BE2C (cell line): ENCODE measurements around the gene SYT15. TPM values are rescaled to one million over a fixed set of nuclear protein-coding genes. Genes with fewer than 3 reads are reported as not detected.
"Not testable (repeated sequence)": the region's sequence is repeated elsewhere in the genome, so short reads cannot be mapped to it uniquely, and the experiment has no call there.

Source experiments
- DNase-seq: peaks from one replicate; pipeline ENCODE4 v3.0.0-alpha.2; 2020
- H3K27me3 ChIP-seq: fragments of 250-450 bp; sonication (Bioruptor Pico); 2 replicates; pipeline ENCODE4 v1.5.1; 2020; ENCODE audit warnings: mild to moderate bottlenecking
- H3K36me3 ChIP-seq: fragments of 250-450 bp; sonication (Bioruptor Pico); 2 replicates; pipeline ENCODE4 v1.5.1; 2020; ENCODE audit warnings: mild to moderate bottlenecking
- H3K4me1 ChIP-seq: fragments of 250-450 bp; sonication (Bioruptor Pico); 2 replicates; pipeline ENCODE4 v1.5.1; 2020
- H3K4me3 ChIP-seq: 2 replicates; pipeline ENCODE4 v1.5.1; 2011; ENCODE audit warnings: low read depth, low read length
- H3K9me3 ChIP-seq: fragments of 250-450 bp; sonication (Bioruptor Pico); 2 replicates; pipeline ENCODE4 v1.5.1; 2020
- polyA plus RNA-seq: library from polyadenylated mRNA; unstranded; fragments of >200 nt; gene quantifications from one replicate; pipeline ENCODE4 v1.2.1, GENCODE V29; 2012; ENCODE audit warnings: low read depth, missing spikeins; ENCODE audit not compliant: insufficient read length, insufficient read depth
- TF ChIP-seq, protein P1 (sequence below): IDR thresholded peaks from 2 replicates; pipeline ENCODE4 v1.5.1; 2012; ENCODE audit warnings: mild to moderate bottlenecking, low read depth, low read length

Gene SYT15
- polyA plus RNA-seq, result 1.4 TPM

DNA sequence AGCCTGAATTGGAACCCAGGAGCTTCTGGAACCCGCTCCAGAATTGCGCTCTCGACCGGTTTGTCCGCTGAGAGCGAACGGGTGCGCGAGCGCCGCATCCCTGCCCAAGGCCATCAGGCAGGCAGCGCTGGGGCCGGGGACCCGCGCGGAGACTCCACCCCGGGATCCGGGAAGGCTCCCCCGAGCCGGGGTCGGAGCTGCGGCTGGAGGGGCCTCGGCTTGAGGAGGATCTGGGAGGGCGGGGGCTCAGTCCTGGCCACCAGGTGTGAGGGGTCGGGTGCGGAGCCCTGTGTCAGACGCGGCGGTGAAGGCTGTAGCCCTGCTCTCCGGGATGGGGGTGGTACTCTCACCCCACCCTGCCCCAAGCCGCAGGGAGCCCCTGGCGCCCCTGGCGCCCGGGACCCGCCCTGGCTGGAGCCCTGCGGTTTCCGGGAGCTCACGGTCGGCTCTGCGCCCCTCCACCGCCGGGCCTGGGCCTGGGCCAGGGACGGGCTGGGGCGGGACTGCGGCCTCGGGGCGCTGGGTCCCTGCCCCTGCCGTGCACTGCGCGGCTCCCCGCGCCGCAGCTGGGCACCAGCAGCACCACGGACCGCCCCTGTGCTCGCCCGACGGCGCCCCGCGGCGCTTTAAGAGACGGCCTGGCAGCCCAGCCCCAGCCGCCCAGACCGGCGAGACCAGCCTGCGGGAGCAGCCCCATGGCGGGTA lies at the start of gene SYT15:
Gene SYT15, plus strand, starts transcription at position 655 of the 705 bp plus-strand sequence. Its CDS starts 41 bp downstream, at position 696.
- not testable (repeated sequence) for H3K9me3 ChIP-seq, H3K27me3 ChIP-seq, H3K36me3 ChIP-seq, H3K4me1 ChIP-seq, DNase-seq, H3K4me3 ChIP-seq

DNA sequence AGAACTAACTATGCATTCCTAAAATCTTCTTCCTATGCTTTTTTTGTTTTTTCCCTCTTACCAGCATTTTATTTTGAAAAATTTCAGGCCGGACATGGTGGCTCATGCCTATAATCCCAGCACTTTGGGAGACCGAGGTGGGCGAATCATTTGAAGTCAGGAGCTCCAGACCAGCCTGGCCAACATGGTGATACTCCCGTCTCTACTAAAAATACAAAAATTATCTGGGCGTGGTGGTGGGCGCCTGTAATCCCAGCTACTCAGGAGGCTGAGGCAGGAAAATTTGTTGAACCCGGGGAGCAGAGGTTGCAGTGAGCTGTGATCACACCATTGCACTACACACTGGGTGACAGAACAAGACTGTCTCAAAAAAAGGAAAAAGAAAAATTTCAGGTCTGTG lies 49.2 kb upstream of the SYT15 start:
- DNase-seq, H3K36me3 ChIP-seq, H3K9me3 ChIP-seq, H3K4me3 ChIP-seq, H3K4me1 ChIP-seq, H3K27me3 ChIP-seq: not testable (repeated sequence)

DNA sequence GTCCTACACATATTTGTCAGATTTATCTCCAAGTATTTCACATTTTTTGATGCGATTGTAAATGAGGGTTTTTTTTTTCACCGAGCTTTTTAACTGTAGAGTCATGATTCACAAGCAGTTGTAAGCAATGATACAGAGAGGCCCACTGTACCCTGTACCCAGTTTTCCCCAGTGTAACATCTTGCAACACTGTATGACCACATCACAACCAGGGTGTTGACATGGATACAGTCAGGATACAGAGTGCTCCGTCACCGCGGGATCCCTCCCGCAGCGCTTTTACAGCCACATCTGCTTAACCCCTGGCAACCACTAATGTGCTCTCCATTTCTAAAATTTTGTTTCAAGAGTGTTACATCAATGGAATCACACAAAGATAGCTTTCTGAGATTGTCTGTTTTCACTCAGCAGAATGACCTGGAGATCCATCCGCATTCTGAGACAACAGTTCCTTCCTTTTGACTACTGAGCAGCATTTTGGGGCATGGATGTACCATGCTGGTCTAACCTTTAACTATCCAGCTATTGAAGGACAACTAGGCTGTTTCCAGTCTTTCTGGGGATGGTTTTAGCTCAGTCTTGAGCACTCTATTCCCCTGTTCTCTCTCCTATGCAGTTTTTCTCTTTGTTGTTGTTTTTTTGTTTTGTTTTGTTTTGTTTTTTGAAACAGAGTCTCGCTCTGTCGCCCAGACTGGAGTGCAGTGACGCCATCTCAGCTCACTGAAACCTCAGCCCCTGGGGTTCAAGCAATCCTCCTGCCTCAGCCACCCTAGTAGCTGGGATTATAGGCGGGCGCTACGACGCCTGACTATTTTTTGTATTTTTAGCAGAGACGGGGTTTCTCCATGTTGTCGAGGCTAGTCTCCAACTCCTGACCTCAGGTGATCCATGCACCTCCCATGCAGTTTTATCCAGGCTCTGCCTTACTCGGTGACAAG lies 48.4 kb upstream of the SYT15 start:
- TF ChIP-seq, protein P1, sequence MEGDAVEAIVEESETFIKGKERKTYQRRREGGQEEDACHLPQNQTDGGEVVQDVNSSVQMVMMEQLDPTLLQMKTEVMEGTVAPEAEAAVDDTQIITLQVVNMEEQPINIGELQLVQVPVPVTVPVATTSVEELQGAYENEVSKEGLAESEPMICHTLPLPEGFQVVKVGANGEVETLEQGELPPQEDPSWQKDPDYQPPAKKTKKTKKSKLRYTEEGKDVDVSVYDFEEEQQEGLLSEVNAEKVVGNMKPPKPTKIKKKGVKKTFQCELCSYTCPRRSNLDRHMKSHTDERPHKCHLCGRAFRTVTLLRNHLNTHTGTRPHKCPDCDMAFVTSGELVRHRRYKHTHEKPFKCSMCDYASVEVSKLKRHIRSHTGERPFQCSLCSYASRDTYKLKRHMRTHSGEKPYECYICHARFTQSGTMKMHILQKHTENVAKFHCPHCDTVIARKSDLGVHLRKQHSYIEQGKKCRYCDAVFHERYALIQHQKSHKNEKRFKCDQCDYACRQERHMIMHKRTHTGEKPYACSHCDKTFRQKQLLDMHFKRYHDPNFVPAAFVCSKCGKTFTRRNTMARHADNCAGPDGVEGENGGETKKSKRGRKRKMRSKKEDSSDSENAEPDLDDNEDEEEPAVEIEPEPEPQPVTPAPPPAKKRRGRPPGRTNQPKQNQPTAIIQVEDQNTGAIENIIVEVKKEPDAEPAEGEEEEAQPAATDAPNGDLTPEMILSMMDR, result no peak
- no peak overlapping the region for H3K4me3 ChIP-seq
- H3K9me3 ChIP-seq, result no peaks in the 10 kb centered on the region; the same call in 1 of the 2 replicates
- H3K4me1 ChIP-seq, result no peaks in the 10 kb centered on the region
- no peak for DNase-seq
- H3K27me3 ChIP-seq, result no peaks in the 10 kb centered on the region
- H3K36me3 ChIP-seq, result no peaks in the 10 kb centered on the region

DNA sequence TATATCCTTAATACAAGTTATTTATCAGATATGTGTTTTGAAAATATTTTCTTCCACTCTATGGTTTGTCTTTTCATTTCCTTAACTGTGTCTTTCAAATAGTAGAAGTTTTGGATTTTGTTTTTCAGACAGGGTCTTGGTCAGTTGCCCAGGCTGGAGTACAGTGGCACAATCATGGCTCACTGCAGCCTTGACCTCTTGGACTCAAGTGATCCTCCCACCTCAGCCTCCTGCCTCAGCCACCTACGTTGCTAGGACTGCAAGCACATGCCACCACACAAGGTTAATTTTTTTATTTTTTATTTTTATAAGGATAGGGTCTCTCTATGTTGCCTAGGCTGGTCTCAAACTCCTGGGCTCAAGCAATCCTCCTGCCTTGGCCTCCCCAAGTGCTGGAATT lies 46.7 kb upstream of the SYT15 start:
- not testable (repeated sequence) for H3K9me3 ChIP-seq, DNase-seq, H3K36me3 ChIP-seq, H3K4me3 ChIP-seq, H3K27me3 ChIP-seq, H3K4me1 ChIP-seq

DNA sequence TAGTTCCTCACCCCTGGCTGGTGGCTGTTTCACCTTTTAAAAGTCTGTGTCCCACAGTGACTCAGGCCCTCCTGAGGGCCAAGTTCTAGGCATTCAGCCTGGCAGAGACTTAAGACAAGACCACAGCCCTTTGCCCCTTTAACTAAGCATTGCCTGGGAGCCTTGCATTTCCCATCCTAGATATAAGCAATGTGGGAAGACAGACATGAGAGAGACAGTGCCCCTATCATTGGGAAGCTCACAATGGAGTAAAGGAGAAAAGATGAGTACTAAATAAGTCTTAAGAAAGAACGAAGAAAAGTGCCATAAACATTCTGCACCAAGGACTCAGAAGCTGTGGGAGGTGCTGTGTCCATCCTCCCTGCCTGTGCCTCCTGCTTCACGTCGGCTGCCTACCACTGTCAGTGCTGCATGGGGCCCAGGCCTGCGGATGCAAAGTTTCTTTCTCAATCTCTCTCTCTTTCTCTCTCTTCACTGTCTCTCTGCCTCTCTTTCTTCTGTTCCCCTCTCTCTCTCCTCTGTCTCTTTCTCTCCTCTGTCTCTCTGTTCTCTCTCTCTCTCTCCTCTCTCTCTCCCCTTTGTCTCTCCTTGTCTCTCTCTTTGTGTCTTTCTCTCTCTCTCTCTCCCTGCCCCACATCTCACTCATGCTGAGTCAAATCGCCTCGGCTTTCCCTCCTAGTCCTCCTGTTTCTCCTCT lies 44.0 kb upstream of the SYT15 start:
- H3K4me1 ChIP-seq, result no peaks in the 10 kb centered on the region
- TF ChIP-seq, protein P1, result no peak

DNA sequence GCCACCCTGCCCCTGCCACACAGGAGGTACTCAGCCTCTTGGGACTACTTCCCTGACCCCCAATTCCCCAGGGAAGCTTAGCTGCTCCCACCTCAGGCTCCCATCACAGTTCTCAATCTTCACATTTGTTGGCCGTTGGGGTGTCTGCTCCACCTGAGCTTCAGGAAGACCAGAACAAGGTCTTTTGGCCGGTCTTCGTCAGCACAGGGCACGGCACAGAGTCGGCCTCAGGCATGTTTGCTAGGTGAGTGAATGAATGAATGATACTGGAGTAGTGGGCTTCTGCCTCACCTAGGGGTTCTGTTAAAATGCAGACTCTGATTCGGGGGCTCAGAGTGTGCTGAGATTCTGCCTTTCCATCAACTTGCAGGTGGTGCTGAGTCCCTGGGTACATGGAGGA lies 42.8 kb upstream of the SYT15 start:
- Histone ChIP-seq H3K36me3 (no peaks in the 10 kb centered on the region), H3K9me3 (no peaks in the 10 kb centered on the region), H3K4me3 (no peak overlapping the region), H3K4me1 (no peaks in the 10 kb centered on the region), H3K27me3 (no peaks in the 10 kb centered on the region)
- peak; percentile 2 for DNase-seq
- TF ChIP-seq, protein P1, result no peak

More for the DNA sequence above, 44.0 kb upstream of the SYT15 start:
- Histone ChIP-seq H3K9me3 (no peaks in the 10 kb centered on the region), H3K36me3 (no peaks in the 10 kb centered on the region), H3K27me3 (no peaks in the 10 kb centered on the region), H3K4me3 (no peak overlapping the region)
- peak; percentile 5 for DNase-seq

DNA sequence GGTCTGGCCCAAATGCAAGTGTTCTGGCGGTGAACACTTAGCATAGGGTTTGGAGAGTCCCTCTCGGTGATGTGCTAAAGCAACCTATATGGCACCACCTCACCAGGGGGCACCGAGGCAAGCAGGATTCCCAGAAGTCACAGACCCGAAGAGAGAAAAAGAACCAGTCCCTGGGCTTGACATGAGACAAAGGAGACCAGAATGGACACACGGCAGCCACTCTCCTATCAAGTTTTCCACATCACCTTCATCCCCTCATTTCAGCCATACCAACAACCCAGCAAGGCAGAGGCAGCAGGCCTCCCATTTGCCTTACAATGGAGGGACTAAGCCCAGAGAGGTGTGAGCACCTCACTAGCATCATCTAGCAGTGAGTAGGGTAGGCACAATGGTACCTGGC lies 42.1 kb upstream of the SYT15 start:
- Histone ChIP-seq H3K36me3 (no peaks in the 10 kb centered on the region), H3K4me1 (no peaks in the 10 kb centered on the region), H3K9me3 (no peaks in the 10 kb centered on the region), H3K27me3 (no peaks in the 10 kb centered on the region), H3K4me3 (no peak overlapping the region)
- TF ChIP-seq, protein P1, result no peak
- peak; percentile 5 for DNase-seq
